ENCODE data around the gene GALT. TPM values are rescaled to one million over a fixed set of nuclear protein-coding genes. Genes with fewer than 3 reads are reported as not detected.

Gene GALT
- polyA plus RNA-seq, 3 donors: 65.6 to 85.0 (median 71.2) TPM

DNA sequence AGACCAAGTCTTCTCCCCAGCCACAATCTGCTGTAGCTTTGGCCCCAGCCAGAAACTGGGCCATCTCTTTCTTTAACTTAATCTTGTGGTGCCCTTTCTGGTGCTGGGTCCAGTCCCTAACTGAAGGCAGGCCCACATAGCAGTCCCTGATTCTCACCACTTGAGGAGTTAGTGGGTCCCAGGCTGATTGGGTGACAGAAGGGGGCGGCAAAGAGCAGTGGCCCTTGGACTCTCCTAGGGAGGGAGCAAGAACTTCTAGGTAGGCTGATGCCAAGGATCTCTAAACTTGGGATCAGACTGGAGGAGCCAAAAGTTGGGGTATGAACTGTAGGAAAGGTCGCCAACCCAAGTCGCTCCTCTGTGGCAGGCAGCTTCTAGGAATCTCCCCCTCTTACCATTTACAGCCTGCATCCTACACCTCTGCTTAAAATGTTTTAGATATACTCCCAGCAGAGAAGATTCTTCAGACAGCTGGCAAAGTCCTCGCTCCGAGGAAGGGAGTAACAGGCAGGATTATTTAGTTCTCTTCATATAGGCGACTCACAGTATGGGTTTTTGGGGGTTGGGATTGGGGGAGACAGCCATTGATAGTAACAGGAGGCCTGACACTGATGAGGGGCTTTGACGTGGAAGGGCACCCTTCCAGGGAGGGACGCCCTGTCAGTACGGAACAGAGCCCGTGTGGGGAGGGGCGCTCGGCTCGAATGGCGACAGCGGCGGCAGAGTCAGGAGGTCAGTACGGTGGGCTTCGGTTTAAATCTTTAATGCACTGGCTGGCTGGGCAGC, 18.0 kb downstream of the GALT start:
- peak in 2 of 11 donors; percentile 63 to 72 for DNase-seq (ENCODE audit: extremely low read depth in 1 of 11, low read depth in 9 of 11, low spot score in 4 of 11)

DNA sequence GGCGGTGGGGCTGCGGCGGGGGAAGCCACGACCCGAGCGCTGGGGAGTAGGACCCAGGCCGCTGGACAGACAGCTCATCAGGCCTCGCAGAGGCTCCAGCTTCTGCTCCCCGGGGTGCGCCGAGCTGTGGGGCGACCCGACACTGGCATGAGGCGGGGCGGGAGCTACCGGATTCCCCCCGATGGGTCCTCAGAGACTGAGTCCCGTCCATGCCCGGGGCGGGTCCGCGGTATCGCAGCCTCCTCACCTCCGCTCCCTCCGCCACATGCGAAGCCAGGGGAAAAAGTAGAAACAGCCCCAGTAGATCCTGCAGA, 18.5 kb downstream of the GALT start:
- no peak for DNase-seq (ENCODE audit: extremely low read depth in 1 of 11, low read depth in 9 of 11, low spot score in 4 of 11)

DNA sequence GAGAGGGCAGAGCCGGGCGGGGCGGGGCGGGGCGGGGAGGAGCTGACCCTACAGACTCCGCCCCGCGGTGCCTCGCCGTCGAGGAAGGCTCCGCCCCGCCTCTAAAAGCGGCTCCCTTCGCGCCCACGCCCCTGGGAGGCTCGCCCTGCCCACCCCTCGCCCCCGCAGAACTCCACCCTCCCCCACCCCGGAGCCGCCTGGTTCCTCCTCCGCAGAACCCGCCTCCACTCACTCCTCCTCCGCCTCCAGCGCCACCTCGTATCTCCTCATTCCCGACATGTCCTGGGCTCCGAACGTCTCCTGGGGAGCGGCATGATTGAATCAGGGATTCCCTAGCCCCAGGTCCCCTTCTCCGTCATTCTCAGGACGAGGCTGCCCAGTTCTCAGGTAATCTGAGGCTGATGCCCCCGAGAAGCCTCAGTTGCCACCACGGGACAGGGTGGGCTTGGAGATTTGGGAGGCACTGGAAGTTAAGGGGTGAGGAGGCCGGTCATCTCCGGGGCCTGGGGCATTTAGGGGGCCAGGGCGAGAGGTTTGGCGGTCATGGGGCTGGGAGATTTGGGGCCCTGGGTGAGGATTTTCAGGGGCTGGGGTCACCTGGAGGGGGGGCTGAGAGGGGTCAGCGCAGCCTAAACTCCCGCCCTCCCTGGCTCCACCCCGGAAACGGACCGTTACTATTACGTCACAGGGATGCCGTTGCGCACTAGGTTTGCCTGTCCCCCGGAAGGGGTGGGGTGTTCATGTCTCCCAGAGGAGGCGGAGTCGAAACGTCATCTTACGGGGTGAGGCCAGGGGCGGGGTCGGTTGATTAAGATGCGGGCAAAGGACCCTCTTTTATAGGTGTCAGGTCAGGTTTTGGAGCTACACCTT, 19.1 kb downstream of the GALT start:
- DNase-seq (ENCODE audit: extremely low read depth in 1 of 11, low read depth in 9 of 11, low spot score in 4 of 11): peak; percentile 82 to 94 (median 91)

DNA sequence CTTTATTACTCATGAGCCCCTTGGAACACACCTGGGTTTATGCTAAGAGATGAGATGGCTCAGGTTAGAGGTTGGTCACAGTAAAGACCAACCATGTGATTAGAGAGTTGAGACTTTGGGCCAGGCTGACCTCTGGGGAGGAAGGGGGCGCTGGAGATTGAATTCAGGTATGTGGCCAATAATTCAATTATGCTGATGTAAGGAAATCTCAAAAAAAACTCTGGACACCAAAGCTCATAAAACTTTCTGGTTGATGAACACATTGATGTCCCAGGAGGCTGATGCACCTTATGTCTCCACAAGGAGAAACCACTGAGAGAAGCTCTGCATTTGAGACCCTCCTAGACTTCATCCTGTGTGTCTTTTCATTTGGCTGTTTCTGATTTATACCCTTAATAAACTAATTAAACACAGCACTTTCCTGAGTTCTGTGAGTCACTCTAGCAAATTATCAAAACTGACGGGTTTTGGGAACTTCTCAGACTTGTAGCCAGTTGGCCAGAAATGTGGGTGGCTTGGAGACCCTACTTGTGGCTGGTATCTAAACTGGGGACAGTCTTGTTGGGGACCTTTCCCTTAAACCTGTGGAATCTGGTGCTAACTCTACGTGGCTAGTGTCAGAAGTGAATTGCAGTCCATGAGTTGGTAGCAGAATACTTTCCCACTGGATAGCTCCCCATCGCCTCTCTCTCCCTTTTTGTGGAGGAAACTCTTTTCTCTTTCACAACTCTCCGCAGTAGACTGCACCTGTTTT, 23.5 kb downstream of the GALT start:
- DNase-seq (ENCODE audit: extremely low read depth in 1 of 11, low read depth in 9 of 11, low spot score in 4 of 11): no peak

DNA sequence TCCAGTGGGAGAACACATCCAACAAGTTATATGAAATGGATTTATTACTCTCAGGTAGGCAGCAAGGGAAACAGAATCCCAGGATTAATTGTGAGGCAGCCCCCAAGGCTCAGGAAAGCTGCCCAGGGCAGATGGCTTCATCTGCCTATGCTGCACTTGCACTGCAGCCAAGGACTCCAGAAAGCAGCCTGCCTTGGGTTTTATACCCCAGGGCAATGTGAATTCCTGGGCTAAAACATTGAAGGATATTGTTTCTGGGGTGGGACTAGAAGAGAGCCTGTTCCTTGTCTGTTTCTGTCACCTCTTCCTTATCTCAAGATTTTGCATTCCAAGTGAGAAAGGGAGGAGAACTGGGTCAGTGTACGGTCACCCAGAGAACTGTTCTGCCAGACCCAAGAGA, 24.8 kb downstream of the GALT start:
- DNase-seq (ENCODE audit: extremely low read depth in 1 of 11, low read depth in 9 of 11, low spot score in 4 of 11): no peak

DNA sequence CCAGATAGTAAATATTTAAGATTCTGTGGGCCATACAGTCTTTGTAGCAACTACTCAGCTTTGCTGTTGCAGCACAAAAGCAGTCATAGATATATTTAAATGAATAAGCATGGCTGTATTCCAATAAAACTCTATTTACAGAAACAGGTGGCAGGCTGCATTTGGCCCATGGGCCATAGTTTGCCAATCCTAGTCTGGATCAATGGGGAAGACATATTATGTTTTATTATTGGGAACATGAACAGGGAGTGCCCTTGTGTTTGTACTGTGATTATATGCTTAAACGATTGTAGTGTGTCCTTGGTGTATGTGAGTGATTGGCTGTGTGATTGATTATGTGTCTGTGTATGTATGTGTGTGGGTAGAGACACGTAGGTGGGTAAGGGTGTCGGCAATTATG, 28.0 kb downstream of the GALT start:
- no peak for DNase-seq (ENCODE audit: extremely low read depth in 1 of 11, low read depth in 9 of 11, low spot score in 4 of 11)

DNA sequence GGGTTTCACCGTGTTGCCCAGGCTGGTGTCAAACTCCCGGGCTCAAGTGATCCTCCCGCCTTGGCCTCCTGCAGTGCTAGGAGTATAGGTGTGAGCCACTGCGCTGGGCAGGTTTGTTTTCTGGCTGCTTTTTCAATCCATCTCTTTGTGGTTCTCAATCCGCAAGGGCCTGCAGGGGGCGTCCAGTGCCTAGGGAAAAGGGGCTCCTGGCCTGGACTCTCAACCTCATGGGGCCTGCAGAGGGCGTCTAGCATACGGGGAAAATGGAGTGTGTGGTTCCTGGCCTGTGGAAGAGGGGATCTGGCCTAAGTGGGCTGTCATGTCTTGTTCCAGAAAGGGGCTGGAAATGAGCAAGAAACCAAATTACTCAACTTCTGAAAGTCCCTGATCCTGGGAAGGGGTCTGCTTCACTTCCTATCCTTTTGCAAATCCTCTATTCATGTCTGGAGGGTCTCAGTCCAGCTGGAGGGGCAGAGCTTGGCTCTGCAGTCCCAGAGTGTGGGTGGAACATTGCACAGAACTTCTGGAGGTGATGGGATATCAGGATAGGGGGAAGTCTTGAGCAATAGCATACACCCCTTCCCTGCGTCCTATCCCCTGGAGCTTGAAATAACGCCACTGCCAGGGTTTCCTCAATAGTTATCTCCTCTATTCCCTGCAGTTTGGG, 28.7 kb downstream of the GALT start:
- peak in 1 of 11 donors; percentile 71 for DNase-seq (ENCODE audit: extremely low read depth in 1 of 11, low read depth in 9 of 11, low spot score in 4 of 11)

DNA sequence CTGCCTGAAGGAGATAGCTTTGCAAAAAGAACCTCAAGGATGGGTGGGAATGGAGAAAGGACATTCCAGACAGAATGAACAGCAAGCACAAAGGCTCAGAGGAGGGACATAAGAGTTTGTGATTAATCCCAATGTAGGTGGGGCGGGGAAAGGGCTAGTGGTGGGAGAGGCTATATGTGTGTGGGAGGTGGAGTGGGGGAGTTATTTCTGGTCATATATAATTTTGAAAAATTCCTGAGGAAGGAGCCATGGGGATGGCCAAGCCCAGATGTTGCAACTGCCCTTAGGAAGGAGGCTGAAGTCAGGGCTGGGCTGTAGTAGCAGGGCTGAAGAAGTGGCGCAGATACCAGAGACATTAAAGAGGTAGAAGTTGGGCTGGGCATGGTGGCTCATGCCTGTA, 29.4 kb downstream of the GALT start:
- no peak for DNase-seq (ENCODE audit: extremely low read depth in 1 of 11, low read depth in 9 of 11, low spot score in 4 of 11)

DNA sequence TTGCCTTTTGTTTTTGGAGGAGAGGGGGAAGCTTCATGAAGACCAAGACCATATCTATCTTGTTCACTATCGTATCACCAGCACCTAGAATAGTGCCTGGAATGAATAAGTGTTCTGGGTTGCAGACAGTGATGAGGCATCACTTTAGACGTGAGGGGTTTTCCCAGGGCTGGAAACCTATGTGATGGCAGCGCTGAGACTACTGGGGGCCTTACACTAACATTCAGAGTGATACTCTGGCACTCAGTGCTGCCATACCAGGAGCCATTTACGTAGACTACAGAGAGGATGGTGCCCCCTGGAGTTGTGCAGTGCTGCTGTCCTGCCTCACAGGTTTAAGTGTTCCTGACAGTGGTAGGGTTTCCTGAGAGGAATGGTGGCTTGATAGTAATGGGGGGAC, 37.7 kb downstream of the GALT start:
- no peak for DNase-seq (ENCODE audit: extremely low read depth in 1 of 11, low read depth in 9 of 11, low spot score in 4 of 11)

DNA sequence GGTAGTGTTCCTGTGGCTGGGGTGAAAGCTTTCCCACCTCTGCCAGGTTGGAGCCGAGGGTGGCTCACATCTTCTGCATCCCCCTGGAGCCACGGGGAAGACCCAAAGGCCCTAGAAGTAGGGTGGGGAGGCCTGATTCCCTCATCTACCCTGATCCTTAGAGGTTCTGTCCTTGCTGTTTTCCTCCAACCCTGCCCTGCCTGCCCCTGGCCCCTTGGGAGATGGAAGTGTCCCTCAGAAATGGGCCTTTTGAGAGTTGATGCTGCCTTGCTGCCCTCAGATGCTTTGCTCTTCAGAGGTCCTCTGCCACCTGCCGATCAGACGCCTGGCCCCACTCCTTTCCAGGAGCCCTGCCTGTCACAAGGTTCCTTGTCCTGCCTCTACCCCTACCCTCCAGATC, 38.3 kb downstream of the GALT start:
- DNase-seq (ENCODE audit: extremely low read depth in 1 of 11, low read depth in 9 of 11, low spot score in 4 of 11): no peak

DNA sequence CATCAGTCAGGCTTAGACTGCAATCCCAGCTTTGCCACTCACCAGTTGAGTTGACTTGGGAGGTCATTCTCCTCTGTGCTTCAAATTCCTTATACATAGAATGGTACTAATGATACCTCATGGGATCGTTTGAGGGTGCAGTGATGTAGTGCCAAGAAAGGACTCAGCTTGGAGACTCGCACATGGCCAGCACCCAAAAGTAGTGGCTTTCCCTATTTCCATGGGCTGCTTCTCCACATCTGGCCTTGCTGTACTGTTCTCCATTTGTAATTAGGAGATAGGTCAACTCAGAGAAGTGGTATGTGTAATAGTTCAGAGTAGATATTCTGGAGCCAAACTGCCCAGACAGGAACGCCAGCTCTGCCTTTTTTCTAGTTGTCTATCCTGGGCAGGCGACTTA, 39.1 kb downstream of the GALT start:
- no peak for DNase-seq (ENCODE audit: extremely low read depth in 1 of 11, low read depth in 9 of 11, low spot score in 4 of 11)

DNA sequence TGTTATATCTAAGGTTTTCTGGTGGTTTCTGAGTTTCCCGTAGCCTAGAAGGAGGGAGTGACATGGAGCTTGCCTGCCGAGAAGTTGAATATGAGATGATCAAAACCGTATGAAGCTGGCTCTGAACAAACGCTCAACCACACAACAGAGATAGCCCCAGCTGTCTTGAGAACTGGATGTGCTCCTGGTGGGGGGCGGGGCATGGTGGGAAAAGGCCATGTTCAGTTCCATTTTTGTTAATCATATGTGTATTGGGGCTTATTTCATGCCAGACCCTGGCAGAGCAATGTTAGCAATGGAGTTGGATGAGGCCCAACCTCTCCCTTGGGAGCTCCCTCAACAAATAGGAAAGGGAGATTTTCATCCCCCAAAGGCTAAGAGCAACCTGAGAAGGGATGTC, 39.8 kb downstream of the GALT start:
- no peak for DNase-seq (ENCODE audit: extremely low read depth in 1 of 11, low read depth in 9 of 11, low spot score in 4 of 11)

DNA sequence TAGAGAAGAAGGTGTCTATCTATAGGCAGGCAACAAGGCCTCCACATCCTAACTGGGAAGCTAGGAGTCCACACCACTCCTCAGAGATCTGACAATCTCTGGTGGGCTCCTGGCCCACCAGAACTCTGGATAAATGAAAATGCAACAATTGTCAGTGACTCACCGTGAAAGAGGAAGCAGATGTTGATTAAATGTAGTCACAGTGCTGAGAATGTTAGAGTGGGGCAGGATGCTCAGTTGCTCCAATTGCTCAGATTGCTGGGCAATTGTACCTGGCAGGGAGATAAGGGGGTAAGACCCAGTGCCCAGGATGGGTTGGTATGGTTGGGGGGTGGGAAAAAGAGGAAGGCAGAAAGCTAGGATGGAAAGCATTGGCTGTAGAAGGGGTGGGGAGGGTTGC, 40.3 kb downstream of the GALT start:
- no peak for DNase-seq (ENCODE audit: extremely low read depth in 1 of 11, low read depth in 9 of 11, low spot score in 4 of 11)

DNA sequence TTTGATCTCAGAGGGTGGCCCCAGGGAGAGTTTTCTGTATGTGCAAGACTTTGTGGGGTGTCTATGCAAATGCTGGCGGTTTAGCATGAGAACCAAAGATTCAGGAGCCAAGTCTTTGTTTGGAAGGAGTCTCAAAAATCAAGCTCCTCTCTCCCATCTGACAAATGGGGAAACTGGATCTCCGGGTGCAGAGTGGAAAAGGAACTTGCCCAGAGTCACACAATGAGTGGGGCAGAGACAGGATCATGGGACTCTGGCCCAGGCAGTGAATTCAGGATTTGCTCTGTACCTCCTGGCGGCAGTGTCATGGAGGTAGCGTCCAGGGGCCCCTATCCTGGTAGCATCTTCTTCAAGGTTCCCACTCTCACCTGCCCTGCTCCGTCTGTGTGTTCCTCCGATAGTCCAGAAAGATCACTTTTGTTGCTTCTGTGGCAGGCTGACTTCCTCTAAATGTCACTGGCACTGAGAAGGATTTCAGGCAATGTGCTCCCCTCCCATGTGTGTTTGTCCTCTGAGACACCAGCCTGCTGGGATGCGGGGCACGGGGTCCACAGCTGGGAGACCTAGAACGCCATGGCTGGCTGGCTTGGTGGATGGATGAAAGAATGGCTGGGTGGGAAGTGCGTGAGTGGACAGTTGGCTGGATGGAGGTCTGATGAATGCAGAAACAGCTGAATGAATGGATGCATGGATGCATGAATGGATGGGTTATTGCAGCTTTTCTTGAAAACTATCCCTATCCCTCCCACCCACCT, 41.0 kb downstream of the GALT start:
- no peak for DNase-seq (ENCODE audit: extremely low read depth in 1 of 11, low read depth in 9 of 11, low spot score in 4 of 11)

DNA sequence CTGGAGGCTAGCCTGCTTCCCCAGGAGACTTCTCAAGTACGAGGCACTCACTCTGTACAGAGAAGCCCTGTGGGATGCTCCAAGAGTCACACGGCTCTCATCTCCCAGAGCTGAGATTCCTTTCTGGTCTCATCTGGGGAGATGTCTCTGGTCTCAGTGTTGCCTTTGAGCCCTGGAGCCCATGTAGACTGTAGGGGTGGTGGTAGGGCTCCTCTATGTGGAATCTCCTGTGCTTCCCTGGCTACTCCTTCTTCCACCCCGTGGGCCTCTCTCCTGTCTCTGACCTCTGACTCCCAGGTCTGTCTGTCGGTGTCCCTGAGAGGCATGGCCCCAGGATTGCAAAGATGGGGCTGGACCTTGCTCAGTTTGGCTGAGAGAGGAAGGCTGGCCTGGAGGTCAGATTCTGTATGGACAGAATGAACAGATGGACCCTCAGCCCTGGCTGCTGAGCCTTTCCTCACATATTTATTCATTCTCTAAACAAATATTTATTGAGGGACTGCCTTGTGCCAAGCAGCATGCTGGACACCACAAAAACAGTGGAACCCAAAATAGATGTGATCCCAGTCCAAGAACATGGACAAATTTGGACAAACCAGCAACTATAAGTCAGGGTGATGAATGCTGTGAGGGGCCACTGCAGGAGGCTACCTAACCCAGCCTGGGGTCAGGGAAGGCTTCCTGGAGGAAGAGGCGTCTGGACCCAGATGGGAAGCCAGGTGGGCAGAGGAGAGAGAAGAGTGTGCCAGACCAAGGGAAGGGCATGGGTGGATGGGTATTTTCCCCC, 42.0 kb downstream of the GALT start:
- no peak for DNase-seq (ENCODE audit: extremely low read depth in 1 of 11, low read depth in 9 of 11, low spot score in 4 of 11)

DNA sequence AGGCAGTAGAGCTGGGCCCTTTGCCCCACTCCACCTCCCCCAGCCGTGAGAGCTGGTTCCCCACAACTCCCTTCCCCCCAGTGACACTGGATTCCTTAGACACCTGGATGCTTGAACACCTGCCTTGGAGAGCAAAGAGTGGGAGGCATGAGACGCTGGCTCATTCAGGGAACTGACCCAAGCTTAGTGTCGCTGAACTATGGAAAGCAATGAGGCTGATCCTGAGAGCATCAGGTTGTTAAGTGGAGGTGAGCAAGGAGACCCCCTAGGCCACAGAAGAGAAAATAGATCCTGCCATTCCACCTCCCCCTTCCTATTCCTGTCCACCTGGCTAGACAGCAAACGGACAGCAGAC, 42.6 kb downstream of the GALT start:
- DNase-seq (ENCODE audit: extremely low read depth in 1 of 11, low read depth in 9 of 11, low spot score in 4 of 11): no peak

DNA sequence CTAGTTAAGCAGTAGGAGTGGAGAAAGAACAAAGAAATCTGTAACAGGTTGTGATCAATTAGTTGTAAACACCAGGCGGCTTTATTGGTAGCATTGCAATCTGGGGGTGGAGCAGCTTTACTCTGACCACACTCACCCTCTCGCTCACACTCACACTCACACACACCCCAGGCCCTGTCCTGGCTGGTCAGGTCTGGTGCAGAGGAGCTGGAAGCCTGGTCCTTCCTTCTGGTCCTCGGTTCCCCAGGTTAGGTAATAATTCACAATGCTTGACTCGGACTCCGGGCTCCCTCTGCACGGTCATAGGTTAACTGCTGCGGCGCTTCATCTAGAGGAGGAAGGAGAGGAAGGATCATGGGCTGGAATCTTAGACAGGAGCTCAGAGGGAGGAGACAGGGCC, 43.0 kb downstream of the GALT start:
- no peak for DNase-seq (ENCODE audit: extremely low read depth in 1 of 11, low read depth in 9 of 11, low spot score in 4 of 11)

All from renal cortex interstitium (tissue), 11 donors.